RCC 7860 (cell line): ENCODE data around the gene SNX24.
"Not testable (repeated sequence)": the region's sequence is repeated elsewhere in the genome, so short reads cannot be mapped to it uniquely, and the experiment has no call there.

Experiments
- DNase-seq: peaks from one replicate; pipeline ENCODE4 v3.0.0-alpha.2; 2015; ENCODE audit warnings: low spot score
- FAIRE-seq: peaks from 2 replicates; lab custom pipeline; 2012; peaks lifted over from hg19 to GRCh38; lab: Jason Lieb, UNC

SNX24 gene

GRCh38 chr5:122957457-122957856, 112.0 kb downstream of the SNX24 start:
- peak; percentile 24 for FAIRE-seq

GRCh38 chr5:122959740-122960445, 114.5 kb downstream of the SNX24 start:
- DNase-seq = no peak

More at GRCh38 chr5:122957457-122957856, 112.0 kb downstream of the SNX24 start:
- DNase-seq = no peak

DNA sequence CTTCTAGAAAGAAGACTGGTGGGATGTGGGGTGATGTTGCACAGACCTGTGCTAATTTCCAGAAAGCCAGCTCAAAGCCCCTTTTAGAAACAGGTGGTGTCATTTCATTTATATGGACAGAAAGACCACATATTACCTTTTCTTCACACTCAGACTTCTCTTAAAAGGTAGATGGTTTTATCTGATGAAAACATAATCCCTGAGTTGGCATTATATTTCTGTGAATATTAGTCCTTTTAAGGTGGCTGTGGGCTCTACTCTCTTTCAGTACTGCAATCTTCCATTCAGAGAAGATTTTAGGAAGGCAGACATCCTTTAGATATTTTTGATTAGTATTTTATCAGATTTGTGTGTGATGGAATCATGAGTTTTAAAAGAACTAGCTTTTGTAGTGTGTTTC, 117.9 kb downstream of the SNX24 start:
- FAIRE-seq (no peak), DNase-seq (no peak)

More at GRCh38 chr5:122959740-122960445, 114.5 kb downstream of the SNX24 start:
- no peak for FAIRE-seq

- FAIRE-seq (no peak), DNase-seq (no peak)
Observed at GRCh38 chr5:122965111-122965510, 119.7 kb downstream of the SNX24 start.

GRCh38 chr5:122967085-122967484, 121.7 kb downstream of the SNX24 start:
- DNase-seq (no peak), FAIRE-seq (no peak)

GRCh38 chr5:122967625-122968024, 122.2 kb downstream of the SNX24 start:
- no peak for FAIRE-seq
- DNase-seq = no peak

DNA sequence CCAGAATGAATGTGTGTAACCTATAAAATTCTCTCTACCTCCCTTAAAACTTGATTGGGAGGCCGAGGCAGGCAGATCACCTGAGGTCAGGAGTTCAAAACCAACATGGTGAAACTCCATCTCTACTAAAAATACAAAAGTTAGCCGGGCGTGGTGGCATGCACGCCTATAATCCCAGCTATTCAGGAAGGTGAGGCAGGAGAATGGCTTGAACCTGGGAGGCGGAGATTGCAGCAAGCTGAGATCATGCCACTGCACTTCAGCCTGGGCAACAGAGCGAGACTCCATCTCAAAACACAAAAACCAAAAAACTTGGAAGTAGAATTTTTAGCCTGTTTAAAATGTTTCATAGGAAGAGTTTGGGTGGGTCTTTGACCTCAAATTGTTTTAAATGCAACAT, 122.6 kb downstream of the SNX24 start:
- not testable (repeated sequence) for DNase-seq, FAIRE-seq

- no peak for FAIRE-seq
- DNase-seq = no peak
Observed at GRCh38 chr5:122971333-122971732, 125.9 kb downstream of the SNX24 start.

DNA sequence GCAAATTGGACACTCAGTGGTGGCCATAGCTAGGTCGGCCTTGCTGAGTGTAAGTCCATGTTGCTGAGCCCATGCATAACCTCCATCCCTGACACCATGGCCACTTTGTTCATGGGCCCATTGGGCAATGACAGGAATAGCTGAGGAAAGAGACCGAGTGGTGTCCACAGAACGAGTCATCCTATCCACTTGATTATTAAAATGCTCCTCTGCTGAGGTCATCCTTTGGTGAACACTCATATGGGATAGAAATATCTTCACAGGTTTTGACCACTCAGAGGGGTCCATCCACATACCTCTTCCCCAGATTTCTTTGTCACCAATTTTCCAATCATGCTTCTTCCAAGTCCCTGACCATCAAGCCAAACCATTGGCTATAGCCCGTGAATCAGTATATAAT, 127.5 kb downstream of the SNX24 start:
- FAIRE-seq = no peak
- peak; percentile 78 for DNase-seq

- not testable (repeated sequence) for DNase-seq, FAIRE-seq
Observed at GRCh38 chr5:122973759-122974158, 128.3 kb downstream of the SNX24 start.

GRCh38 chr5:122974251-122974650, 128.8 kb downstream of the SNX24 start:
- FAIRE-seq, DNase-seq: not testable (repeated sequence)

- no peak for FAIRE-seq
- DNase-seq = no peak
Observed at GRCh38 chr5:122977319-122977718, 131.9 kb downstream of the SNX24 start.

DNA sequence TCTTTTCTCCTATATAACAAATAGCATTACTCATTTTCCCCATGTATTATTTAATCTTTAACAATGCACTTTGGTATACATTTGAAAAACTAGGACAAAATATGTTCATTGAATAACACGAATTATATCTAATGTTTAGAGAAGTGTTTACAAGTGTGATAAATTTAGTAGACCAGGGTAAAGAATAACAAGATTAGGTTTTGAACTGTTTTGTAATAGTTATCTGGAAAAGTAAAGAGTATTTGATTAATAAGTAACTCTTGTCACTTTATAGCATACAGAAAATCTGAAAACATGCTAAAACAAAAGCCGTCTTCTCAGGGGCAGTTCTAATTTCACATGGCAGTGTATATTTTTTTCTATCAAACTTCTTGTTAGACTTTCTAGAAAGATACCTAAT, 132.7 kb downstream of the SNX24 start:
- FAIRE-seq = no peak
- DNase-seq = no peak

DNA sequence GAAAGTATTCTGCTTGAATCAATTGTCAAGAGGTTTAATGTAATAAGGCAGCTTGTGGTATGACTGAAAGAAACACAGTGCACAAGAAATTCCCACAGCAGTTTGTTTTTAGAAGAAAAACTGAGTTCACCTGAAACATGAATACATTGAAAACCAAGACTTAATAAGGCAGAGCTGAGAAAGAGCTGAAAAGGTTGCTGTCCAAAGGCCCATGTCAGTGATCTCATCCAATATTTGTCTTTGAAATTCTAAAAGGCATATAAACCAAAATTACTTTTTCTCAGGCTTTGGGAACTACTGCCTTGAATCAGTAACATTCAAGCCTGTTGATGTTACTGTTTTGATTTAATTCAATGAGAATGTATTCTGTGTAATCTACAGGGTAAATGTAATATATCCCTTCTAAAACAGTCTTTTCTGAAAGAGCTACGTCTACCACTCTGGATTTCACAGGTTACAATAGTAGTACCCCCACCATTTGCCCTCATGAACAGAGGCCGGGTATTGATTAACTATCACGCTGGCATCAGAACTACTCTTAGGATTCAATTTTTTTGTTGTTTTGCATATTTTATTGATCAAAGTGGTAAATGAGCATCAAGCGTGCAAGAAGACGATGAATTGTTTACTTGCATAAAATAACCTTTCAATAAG, 133.4 kb downstream of the SNX24 start:
- FAIRE-seq (no peak), DNase-seq (no peak)

GRCh38 chr5:122981846-122982245, 136.4 kb downstream of the SNX24 start:
- FAIRE-seq (no peak), DNase-seq (no peak)

DNA sequence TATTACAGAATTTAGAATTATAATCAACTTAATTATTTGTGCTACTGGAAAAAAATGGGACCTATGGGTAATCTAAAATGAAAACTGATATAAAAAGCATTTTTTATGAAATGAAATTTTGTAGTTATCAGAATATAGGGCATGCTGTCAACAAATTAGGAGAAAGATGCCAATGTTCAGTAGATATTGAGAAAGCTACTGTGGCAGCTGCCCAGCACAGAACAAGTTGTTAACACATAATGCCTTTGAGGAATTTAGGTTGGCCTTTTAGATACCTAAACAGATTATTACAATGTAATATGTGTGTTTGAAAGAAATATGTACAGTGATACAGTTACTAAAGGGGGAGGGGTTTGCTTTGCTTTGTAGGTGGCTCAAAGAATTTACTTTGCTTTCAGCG, 137.0 kb downstream of the SNX24 start:
- DNase-seq = no peak
- no peak for FAIRE-seq

DNA sequence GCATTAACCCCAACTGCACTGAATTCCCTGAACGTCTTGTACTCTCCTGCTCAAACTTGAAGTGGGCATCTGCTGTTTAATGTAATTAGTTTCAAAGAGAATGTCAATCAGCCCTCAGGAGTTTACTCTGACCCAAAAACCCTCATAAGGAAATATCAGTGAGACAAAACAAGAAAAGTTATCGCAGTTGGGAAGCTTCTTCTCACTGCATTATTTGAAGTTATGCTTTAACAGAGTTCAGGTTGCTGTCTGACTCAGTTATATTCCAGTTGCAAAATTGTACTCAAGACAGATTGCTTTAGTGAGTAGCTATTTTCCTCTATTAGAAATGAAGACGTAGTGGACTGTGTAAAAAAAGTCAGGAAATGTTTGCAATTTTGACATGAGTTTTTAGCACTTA, 139.0 kb downstream of the SNX24 start:
- no peak for DNase-seq
- FAIRE-seq = no peak

- FAIRE-seq (no peak), DNase-seq (no peak)
Observed at GRCh38 chr5:122985006-122985700, 139.7 kb downstream of the SNX24 start.

DNA sequence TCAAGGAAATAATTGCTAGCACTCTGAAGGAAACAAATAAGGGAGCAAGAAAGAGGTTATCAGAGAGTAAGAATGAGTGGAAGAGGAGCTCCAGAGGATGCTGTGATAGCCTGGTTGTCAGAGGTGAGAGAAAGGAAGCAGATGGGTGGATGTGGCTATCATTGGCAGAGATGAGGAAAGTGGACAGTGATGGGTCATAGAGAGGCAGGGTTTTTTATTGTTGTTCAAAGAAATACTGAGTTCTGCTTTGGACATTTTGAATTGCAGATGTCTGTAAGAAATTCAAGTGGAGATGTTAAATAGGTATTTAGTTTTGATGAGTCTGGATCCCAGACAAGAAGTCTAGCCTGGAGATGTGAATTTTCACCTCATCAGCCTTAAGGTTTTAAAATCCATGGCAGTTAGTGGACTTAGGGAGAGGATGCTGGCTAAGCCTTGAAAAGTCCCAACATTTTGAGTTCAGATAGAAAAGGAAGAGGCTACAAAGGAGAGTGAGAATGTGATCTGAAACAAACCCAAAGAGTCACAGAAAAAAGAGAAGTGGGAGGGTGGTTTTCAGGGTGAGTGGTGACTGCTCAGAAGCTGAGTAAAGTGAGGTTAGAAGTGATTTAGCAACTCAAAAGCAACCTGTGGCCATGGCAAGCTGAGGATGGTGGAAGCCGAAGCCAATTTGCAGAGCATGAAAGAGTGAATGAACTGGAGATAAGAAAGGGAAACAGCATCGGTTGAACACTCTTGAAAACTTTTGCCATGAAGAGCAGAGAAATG, 140.7 kb downstream of the SNX24 start:
- no peak for DNase-seq

GRCh38 chr5:122996091-122996490, 150.7 kb downstream of the SNX24 start:
- DNase-seq = no peak
- FAIRE-seq = no peak

More for the DNA sequence above, 140.7 kb downstream of the SNX24 start:
- FAIRE-seq = no peak

DNA sequence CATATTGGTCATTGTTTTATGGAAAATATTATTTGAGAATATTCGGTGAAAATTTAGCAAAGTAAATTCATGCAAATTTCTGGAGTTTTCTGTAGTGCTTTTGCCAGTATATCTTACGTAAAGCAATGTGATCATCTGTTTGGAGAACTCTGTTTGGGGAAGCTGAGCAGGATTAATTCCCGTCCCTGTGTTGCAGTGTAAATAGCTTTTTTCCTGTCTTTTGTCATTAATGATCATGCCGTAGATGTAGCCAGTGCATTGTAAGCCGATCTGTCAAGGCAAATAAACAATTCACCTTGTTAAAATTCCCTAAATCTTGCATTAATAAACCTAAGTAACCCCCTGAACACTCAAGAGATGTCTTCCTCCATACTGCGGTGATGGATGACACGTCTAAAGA, 151.9 kb downstream of the SNX24 start:
- DNase-seq = no peak
- FAIRE-seq = no peak
